ENCODE results near the gene VEZT. TPM values are rescaled to one million over a fixed set of nuclear protein-coding genes. Genes with fewer than 3 reads are reported as not detected.

Gene VEZT
- total RNA-seq, 2 experiments from 2014 or later, result 57.7 to 77.1 TPM

GRCh38 chr12:95192271-95192670 lies 25.3 kb upstream of the VEZT start:
- no peaks in the 10 kb centered on the region for H4K20me1 ChIP-seq (ENCODE audit: insufficient read depth, low read length)
- POLR2A ChIA-PET, result interaction anchor here (0.5 to 0.9 kb wide), 3 partner anchors 29 to 473 kb away, joined by 3 read pairs; no protein-coding TSS in a partner anchor
- H2AFZ ChIP-seq (ENCODE audit: low read length), result no peak overlapping the region
- H3K4me3 ChIP-seq (ENCODE audit: low read depth, low read length, poor library complexity, severe bottlenecking), result no peak overlapping the region
- no peak for TF ChIP-seq CTCF (conservative IDR thresholded peaks at IDR 0.05; ENCODE audit: low read length)
- TF ChIP-seq EZH2phosphoT487 (IDR thresholded peaks at IDR 0.05; ENCODE audit: borderline replicate concordance, low read depth, low read length), result no peak
- CTCF ChIA-PET (ENCODE audit: unreplicated experiment), result no interaction called here
- H3K36me3 ChIP-seq (ENCODE audit: insufficient read depth, low read length), result no peaks in the 10 kb centered on the region
- no peaks in the 10 kb centered on the region for H3K9me3 ChIP-seq (ENCODE audit: low read length)
- H3K4me2 ChIP-seq (ENCODE audit: low read length), result no peak overlapping the region
- H3K9me2 ChIP-seq (ENCODE audit: insufficient read depth, low read length), result no peaks in the 10 kb centered on the region
- H3K4me1 ChIP-seq (ENCODE audit: insufficient read depth, low read length, poor library complexity, severe bottlenecking), result peaks cover 21% of the 10 kb centered on the region
- no peak for DNase-seq (ENCODE audit: low spot score)
- no TSS peak for BruUV-seq (replicated peaks)
- no peak overlapping the region for H3K27ac ChIP-seq (ENCODE audit: low read depth, low read length, poor library complexity, severe bottlenecking)
- intact Hi-C loops (cut with micrococcal nuclease; ENCODE audit: unreplicated experiment), result no loop called here
- peaks cover 4% of the 10 kb centered on the region; the same call in 1 of the 2 replicates for H3K79me2 ChIP-seq (ENCODE audit: insufficient read depth, low read depth, low read length)

GRCh38 chr12:95193139-95193538 lies 24.5 kb upstream of the VEZT start:
- no TSS peak for BruUV-seq (replicated peaks)
- DNase-seq (ENCODE audit: low spot score), result no peak
- Histone ChIP-seq H2AFZ (ENCODE audit: low read length) (no peak overlapping the region), H4K20me1 (ENCODE audit: insufficient read depth, low read length) (no peaks in the 10 kb centered on the region), H3K4me3 (ENCODE audit: low read depth, low read length, poor library complexity, severe bottlenecking) (no peak overlapping the region), H3K79me2 (ENCODE audit: insufficient read depth, low read depth, low read length) (peaks cover 12% of the 10 kb centered on the region; the same call in 1 of the 2 replicates), H3K9me3 (ENCODE audit: low read length) (no peaks in the 10 kb centered on the region), H3K36me3 (ENCODE audit: insufficient read depth, low read length) (no peaks in the 10 kb centered on the region), H3K4me1 (ENCODE audit: insufficient read depth, low read length, poor library complexity, severe bottlenecking) (peaks cover 29% of the 10 kb centered on the region), H3K4me2 (ENCODE audit: low read length) (no peak overlapping the region), H3K9me2 (ENCODE audit: insufficient read depth, low read length) (no peaks in the 10 kb centered on the region), H3K27ac (ENCODE audit: low read depth, low read length, poor library complexity, severe bottlenecking) (no peak overlapping the region)
- TF ChIP-seq EZH2phosphoT487 (IDR thresholded peaks at IDR 0.05; ENCODE audit: borderline replicate concordance, low read depth, low read length), result no peak
- no peak for TF ChIP-seq CTCF (conservative IDR thresholded peaks at IDR 0.05; ENCODE audit: low read length)
- intact Hi-C loops (cut with micrococcal nuclease; ENCODE audit: unreplicated experiment), result no loop called here
- ChIA-PET CTCF (ENCODE audit: unreplicated experiment) (no interaction called here), POLR2A (interaction anchor here (0.7 to 0.8 kb wide), 2 partner anchors 17 to 474 kb away, joined by 3 to 4 read pairs; no protein-coding TSS in a partner anchor)

DNA sequence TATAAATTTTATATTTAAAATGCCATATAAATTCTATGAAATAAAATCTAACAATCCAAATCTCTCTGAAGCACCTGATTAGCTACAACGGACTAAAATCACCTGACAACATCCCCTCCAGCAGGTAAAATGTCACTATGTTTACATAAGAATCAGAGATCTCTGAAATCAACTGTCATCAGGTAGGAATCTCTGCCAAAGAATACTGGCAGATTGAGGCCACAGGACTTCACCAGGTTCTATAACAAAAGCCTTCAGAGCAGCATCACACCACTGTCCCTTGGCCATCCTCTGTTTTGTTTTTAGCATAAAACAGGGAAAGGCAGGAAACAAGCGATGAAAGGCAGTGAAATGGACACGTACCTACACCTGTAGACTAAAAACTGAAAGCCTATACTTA lies 22.5 kb upstream of the VEZT start:
- CTCF ChIA-PET (ENCODE audit: unreplicated experiment), result no interaction called here

More for the DNA sequence above, 22.5 kb upstream of the VEZT start:
- no peak overlapping the region for H3K4me3 ChIP-seq (ENCODE audit: low read depth, low read length, poor library complexity, severe bottlenecking)
- intact Hi-C loops (cut with micrococcal nuclease; ENCODE audit: unreplicated experiment), result no loop called here
- no peaks in the 10 kb centered on the region for H3K9me3 ChIP-seq (ENCODE audit: low read length)
- peaks cover 45% of the 10 kb centered on the region for H3K4me1 ChIP-seq (ENCODE audit: insufficient read depth, low read length, poor library complexity, severe bottlenecking)
- TF ChIP-seq CTCF (conservative IDR thresholded peaks at IDR 0.05; ENCODE audit: low read length) (no peak), EZH2phosphoT487 (IDR thresholded peaks at IDR 0.05; ENCODE audit: borderline replicate concordance, low read depth, low read length) (no peak)
- H3K4me2 ChIP-seq (ENCODE audit: low read length), result no peak overlapping the region
- no TSS peak for BruUV-seq (replicated peaks)
- H3K36me3 ChIP-seq (ENCODE audit: insufficient read depth, low read length), result no peaks in the 10 kb centered on the region; the same call in 1 of the 2 replicates
- no peaks in the 10 kb centered on the region for H3K9me2 ChIP-seq (ENCODE audit: insufficient read depth, low read length)
- DNase-seq (ENCODE audit: low spot score), result no peak
- H3K27ac ChIP-seq (ENCODE audit: low read depth, low read length, poor library complexity, severe bottlenecking), result no peak overlapping the region
- no peaks in the 10 kb centered on the region for H4K20me1 ChIP-seq (ENCODE audit: insufficient read depth, low read length)
- peaks cover 32% of the 10 kb centered on the region; the same call in 1 of the 2 replicates for H3K79me2 ChIP-seq (ENCODE audit: insufficient read depth, low read depth, low read length)
- POLR2A ChIA-PET, result interaction anchor here (0.6 kb wide), 1 partner anchor 891 kb away, joined by 7 read pairs; no protein-coding TSS in a partner anchor
- no peak overlapping the region for H2AFZ ChIP-seq (ENCODE audit: low read length)

All from OCI-LY7 (cell line).